IMR-90 (cell line): ENCODE results near the gene TBCK.

Experiments used
- CTCF ChIP-seq: conservative IDR thresholded peaks from 2 replicates; pipeline ENCODE4 v1.5.1; 2012; ENCODE audit warnings: mild to moderate bottlenecking, low read depth, low read length, improper control_type of control experiment
- RAD21 ChIP-seq: IDR thresholded peaks from 2 replicates; pipeline ENCODE4 v1.6.1; 2012; ENCODE audit warnings: low read length, improper control_type of control experiment
- RCOR1 ChIP-seq: IDR thresholded peaks from 2 replicates; pipeline ENCODE4 v1.6.1; 2012; ENCODE audit warnings: mild to moderate bottlenecking, low read length, improper control_type of control experiment; ENCODE audit not compliant: insufficient replicate concordance

- TF ChIP-seq CTCF (no peak), RAD21 (no peak), RCOR1 (no peak)
Observed at GRCh38 chr4:106270736-106271135, 45.3 kb downstream of the TBCK start.
